ENCODE results near the gene ASS1. TPM values are rescaled to one million over a fixed set of nuclear protein-coding genes. Genes with fewer than 3 reads are reported as not detected.

ASS1 gene
- total RNA-seq, 4 donors from 2014 or later = 78.4 to 156 (median 105) TPM

- H3K9me3 ChIP-seq = no peaks in the 10 kb centered on the region
- TF ChIP-seq POLR2A (IDR thresholded peaks at IDR 0.05) = no peak
- no peak for TF ChIP-seq CTCF (IDR thresholded peaks at IDR 0.05)
- H3K4me1 ChIP-seq = no peaks in the 10 kb centered on the region
- H3K27me3 ChIP-seq = no peaks in the 10 kb centered on the region
- H3K4me3 ChIP-seq = no peak overlapping the region
- H3K27ac ChIP-seq = no peak overlapping the region
- H3K36me3 ChIP-seq = no peaks in the 10 kb centered on the region
- no peak for DNase-seq
- intact Hi-C loops (cut with DNase I; ENCODE audit: low total_unique reads) = no loop called here
Observed at GRCh38 chr9:130474106-130474505, 29.3 kb downstream of the ASS1 start.

- intact Hi-C loops (cut with DNase I; ENCODE audit: low total_unique reads) = no loop called here
Observed at GRCh38 chr9:130476151-130476730, 31.5 kb downstream of the ASS1 start.

GRCh38 chr9:130477564-130477963 is 32.8 kb downstream of the ASS1 start:
- no peak for DNase-seq
- intact Hi-C loops (cut with DNase I; ENCODE audit: low total_unique reads) = no loop called here
- Histone ChIP-seq H3K9me3 (no peaks in the 10 kb centered on the region), H3K27me3 (no peaks in the 10 kb centered on the region), H3K36me3 (no peaks in the 10 kb centered on the region), H3K4me1 (no peaks in the 10 kb centered on the region), H3K4me3 (no peak overlapping the region), H3K27ac (no peak overlapping the region)
- TF ChIP-seq CTCF (IDR thresholded peaks at IDR 0.05) (no peak), POLR2A (IDR thresholded peaks at IDR 0.05) (no peak)

More at GRCh38 chr9:130476151-130476730, 31.5 kb downstream of the ASS1 start:
- H3K27me3 ChIP-seq = no peaks in the 10 kb centered on the region
- H3K4me3 ChIP-seq = no peak overlapping the region
- TF ChIP-seq POLR2A (IDR thresholded peaks at IDR 0.05) = no peak
- TF ChIP-seq CTCF (IDR thresholded peaks at IDR 0.05) = no peak
- no peaks in the 10 kb centered on the region for H3K36me3 ChIP-seq
- H3K9me3 ChIP-seq = no peaks in the 10 kb centered on the region
- no peak for DNase-seq
- no peaks in the 10 kb centered on the region for H3K4me1 ChIP-seq
- no peak overlapping the region for H3K27ac ChIP-seq

- Histone ChIP-seq H3K4me3 (no peak overlapping the region), H3K4me1 (no peaks in the 10 kb centered on the region), H3K36me3 (no peaks in the 10 kb centered on the region), H3K27ac (no peak overlapping the region), H3K27me3 (no peaks in the 10 kb centered on the region), H3K9me3 (no peaks in the 10 kb centered on the region)
- intact Hi-C loops (cut with DNase I; ENCODE audit: low total_unique reads) = no loop called here
- DNase-seq = no peak
- TF ChIP-seq POLR2A (IDR thresholded peaks at IDR 0.05) (no peak), CTCF (IDR thresholded peaks at IDR 0.05) (no peak)
Observed at GRCh38 chr9:130478152-130478551, 33.4 kb downstream of the ASS1 start.

- H3K4me1 ChIP-seq = no peaks in the 10 kb centered on the region
- intact Hi-C loops (cut with DNase I; ENCODE audit: low total_unique reads) = no loop called here
- H3K4me3 ChIP-seq = no peak overlapping the region
- no peaks in the 10 kb centered on the region for H3K9me3 ChIP-seq
- H3K36me3 ChIP-seq = no peaks in the 10 kb centered on the region
- H3K27ac ChIP-seq = no peak overlapping the region
- TF ChIP-seq POLR2A (IDR thresholded peaks at IDR 0.05) (no peak), CTCF (IDR thresholded peaks at IDR 0.05) (no peak)
- H3K27me3 ChIP-seq = no peaks in the 10 kb centered on the region
- no peak for DNase-seq
Observed at GRCh38 chr9:130478736-130479575, 34.2 kb downstream of the ASS1 start.

All from uterus (tissue), 4 donors.